K562 (cell line): Measurements from ENCODE around the gene CAMK2G. TPM values are rescaled to one million over a fixed set of nuclear protein-coding genes. Genes with fewer than 3 reads are reported as not detected.

Source experiments
- ATAC-seq: fragments of 200-7000 bp; cut with Tn5 transposase; 3 replicates; pipeline ENCODE4 v1.9.1; 2020; ENCODE audit warnings: moderate library complexity
- BruUV-seq: library from RNA; stranded (reverse); fragments of 400-500 nt; replicated peaks from 2 replicates; lab custom pipeline; 2021; lab: Mats Ljungman, UMichigan
- CTCF ChIA-PET: fragments of 300-600 bp; formaldehyde crosslinking; extraction: SDS; loops from one replicate; lab custom pipeline; 2021; ENCODE audit warnings: low intra/inter-chr PET ratio; lab: Yijun Ruan, JAX
- POLR2A ChIA-PET: fragments of 300-600, 350-650 bp; sonication (Branson Sonifier 250); formaldehyde crosslinking; extraction: SDS; loops from one replicate; lab custom pipeline; 2021; ENCODE audit warnings: antibody characterized with exemption, inconsistent platforms; lab: Yijun Ruan, JAX
- DNase-seq, 4 experiments: peaks; one replicate each; pipeline versions ENCODE4 v3.0.0 to v3.0.0-alpha.2; 2011 to 2018; ENCODE audit warnings: low spot score in 3 of 4, mixed read lengths in 3 of 4; ENCODE audit errors: extremely low read depth in 1 of 4
- FAIRE-seq: peaks from 2 replicates; lab custom pipeline; 2011; peaks lifted over from hg19 to GRCh38; lab: Jason Lieb, UNC
- H2AFZ ChIP-seq: 2 replicates; pipeline ENCODE4 v1.6.0; 2011; ENCODE audit warnings: low read depth, low read length, control low read depth, inconsistent platforms
- H3K27ac ChIP-seq: fragments of 200-600 bp; 3 replicates; pipeline ENCODE4 v1.8.0; 2011; ENCODE audit warnings: low read depth, mild to moderate bottlenecking, control low read depth, inconsistent platforms, low read length, moderate library complexity, mixed read lengths; ENCODE audit errors: extremely low read depth
- H3K27me3 ChIP-seq, 2 experiments: fragments of 300-600 bp in 1 of 2; 2 replicates in 1 of 2; 3 replicates in 1 of 2; pipeline versions ENCODE4 v1.6.0 to v1.8.0; 2011; ENCODE audit warnings: inconsistent platforms in 2 of 2, low read length in 2 of 2, mild to moderate bottlenecking in 1 of 2, mixed read lengths in 1 of 2, moderate library complexity in 1 of 2; ENCODE audit not compliant: control insufficient read depth in 2 of 2, insufficient read depth in 2 of 2
- H3K36me3 ChIP-seq: fragments of 300-600 bp; 3 replicates; pipeline ENCODE4 v1.8.0; 2011; ENCODE audit warnings: mild to moderate bottlenecking, low read length, inconsistent platforms; ENCODE audit not compliant: control insufficient read depth, insufficient read depth
- H3K4me1 ChIP-seq, 2 experiments: fragments of 200-600 bp in 1 of 2; replicated peaks in 1 of 2; 2 replicates in 1 of 2; 3 replicates in 1 of 2; pipeline versions ENCODE4 v1.5.1 to v1.8.0; 2011; ENCODE audit warnings: inconsistent platforms in 2 of 2, low read length in 2 of 2, mild to moderate bottlenecking in 1 of 2, mixed read lengths in 1 of 2, moderate library complexity in 1 of 2; ENCODE audit not compliant: control insufficient read depth in 2 of 2, insufficient read depth in 2 of 2
- H3K4me2 ChIP-seq: 2 replicates; pipeline ENCODE4 v1.6.1; 2011; ENCODE audit warnings: low read length, control low read depth, inconsistent platforms, mixed read lengths; ENCODE audit not compliant: insufficient read depth
- H3K4me3 ChIP-seq: fragments of 200-600 bp; sonication (generic), shearing (Covaris generic); 2 replicates; pipeline ENCODE4 v1.5.1; 2016; ENCODE audit warnings: control low read depth, inconsistent platforms
- H3K79me2 ChIP-seq: fragments of 200-600 bp; 3 replicates; pipeline ENCODE4 v1.8.0; 2011; ENCODE audit warnings: low read length, inconsistent platforms; ENCODE audit not compliant: control insufficient read depth, insufficient read depth
- H3K9ac ChIP-seq, 2 experiments: 2 replicates each; pipeline versions ENCODE4 v1.6.0 to v1.6.1; 2011; ENCODE audit warnings: low read depth in 2 of 2, low read length in 2 of 2, control low read depth in 1 of 2, inconsistent platforms in 1 of 2, mild to moderate bottlenecking in 1 of 2, mixed read lengths in 1 of 2; ENCODE audit not compliant: insufficient read depth in 1 of 2
- H3K9me1 ChIP-seq: one replicate; pipeline ENCODE4 v1.6.0; 2011; ENCODE audit warnings: inconsistent platforms, mild to moderate bottlenecking, low read length, moderate library complexity; ENCODE audit not compliant: control insufficient read depth, insufficient read depth
- H3K9me3 ChIP-seq: replicated peaks from 2 replicates; pipeline ENCODE4 v1.5.1; 2011; ENCODE audit warnings: low read depth, low read length, inconsistent platforms; ENCODE audit not compliant: control insufficient read depth, insufficient read depth
- H4K20me1 ChIP-seq: replicated peaks from 2 replicates; pipeline ENCODE4 v1.6.1; 2011; ENCODE audit warnings: low read length, inconsistent platforms, mixed read lengths; ENCODE audit not compliant: control insufficient read depth, insufficient read depth
- POLR2A ChIP-seq: fragments of 450-650 bp; conservative IDR thresholded peaks from 2 replicates; pipeline ENCODE4 v1.6.1; 2016
- RBFOX2 ChIP-seq: fragments of 200-400 bp; formaldehyde crosslinking; IDR thresholded peaks from 2 replicates; pipeline ENCODE4 v1.6.1; 2017; ENCODE audit warnings: low read depth, mild to moderate bottlenecking, low read length, moderate library complexity
- SIX5 ChIP-seq, 2 experiments: IDR thresholded peaks; 2 replicates each; pipeline ENCODE4 v1.6.1; 2011; ENCODE audit warnings: low read length in 2 of 2, borderline replicate concordance in 1 of 2, low read depth in 1 of 2, mild to moderate bottlenecking in 1 of 2, moderate library complexity in 1 of 2; ENCODE audit not compliant: insufficient read depth in 1 of 2
- WGBS: fragments of 100-300 bp; shearing (Covaris generic); methylation state at CpG from one replicate; pipeline ENCODE4 v1.1.6; 2016; ENCODE audit warnings: low coverage, mixed read lengths; ENCODE audit not compliant: insufficient coverage; ENCODE audit errors: missing lambda C conversion rate; 5-methylcytosine and 5-hydroxymethylcytosine counted together
- in situ Hi-C: fragments of 300-500 bp; cut with MboI; formaldehyde crosslinking; loops from 4 replicates; pipeline ENCODE4 v1.15.0; 2018; ENCODE audit warnings: inconsistent platforms, mixed read lengths
- intact Hi-C: fragments of 100-400 bp; cut with micrococcal nuclease; formaldehyde crosslinking; loops from 2 replicates; pipeline ENCODE4 v1.14.2; 2022
- polyA plus RNA-seq, 8 experiments: library from polyadenylated mRNA; depleted of rRNA in 4 of 8; stranded (reverse) in 5 of 8; unstranded in 3 of 8; fragments of >200 nt; fragmentation: Nextera tagmentation in 2 of 8; fragmentation: Illumina TruSeq in 1 of 8; extraction: Ambion mirVana in 2 of 8; extraction: Trizol in 1 of 8; gene quantifications; 2 replicates each; pipeline versions ENCODE4 v1.2.1 to v1.2.3, GENCODE V29; 2011 to 2014; ENCODE audit warnings: inconsistent platforms in 1 of 8, missing spikeins in 1 of 8
- total RNA-seq, 7 experiments: library from RNA; depleted of rRNA in 6 of 7; stranded (reverse); fragments of >200 nt in 6 of 7; fragmentation: Illumina TruSeq in 2 of 7; extraction: Trizol in 2 of 7; gene quantifications; 2 replicates each; pipeline versions ENCODE4 v1.2.1 to v1.2.3, GENCODE V29; 2011 to 2021; ENCODE audit warnings: low replicate concordance in 1 of 7
- TF ChIP-seq, protein P1 (sequence below): IDR thresholded peaks from 2 replicates; pipeline ENCODE4 v1.6.1; 2011; ENCODE audit not compliant: insufficient read length; ENCODE audit errors: extremely low read depth

CAMK2G gene
- total and polyA plus RNA-seq, 9 of the 15 experiments (the other 6 are each of a cell fraction or from before 2014, with no cell fraction given), result 9.0 to 37.9 (median 32.6) TPM

DNA sequence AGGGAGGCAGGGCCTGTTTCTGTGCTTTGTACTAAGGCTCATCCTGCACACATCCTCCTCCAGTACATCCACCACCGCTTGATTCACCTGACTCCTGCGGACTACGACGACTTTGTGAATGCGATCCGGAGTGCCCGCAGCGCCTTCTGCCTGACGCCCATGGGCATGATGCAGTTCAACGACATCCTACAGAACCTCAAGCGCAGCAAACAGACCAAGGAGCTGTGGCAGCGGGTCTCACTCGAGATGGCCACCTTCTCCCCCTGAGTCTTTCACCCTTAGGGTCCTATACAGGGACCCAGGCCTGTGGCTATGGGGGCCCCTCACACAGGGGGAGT lies 73.1 kb downstream of the CAMK2G start:
- Histone ChIP-seq H3K4me1 (peaks cover 0 to 10% of the 10 kb centered on the region in 2 experiments; a peak in 2 of 5 replicates), H3K36me3 (peaks cover 93% of the 10 kb centered on the region), H4K20me1 (no peaks in the 10 kb centered on the region; the same call in none of the 2 replicates), H2AFZ (no peak overlapping the region), H3K27me3 (no peaks in the 10 kb centered on the region), H3K9me3 (no peaks in the 10 kb centered on the region), H3K79me2 (no peaks in the 10 kb centered on the region), H3K9ac (no peak overlapping the region), H3K27ac (no peak overlapping the region), H3K9me1 (peaks cover 8% of the 10 kb centered on the region), H3K4me2 (no peak overlapping the region), H3K4me3 (no peak overlapping the region)
- in situ Hi-C loops, result no loop called here
- FAIRE-seq (no peak), DNase-seq (no peak), ATAC-seq (peak; percentile 1; the same call in 2 of the 3 replicates)
- TF ChIP-seq POLR2A, result peak; percentile 47; the same call in 1 of the 2 replicates
- TF ChIP-seq, protein P1, sequence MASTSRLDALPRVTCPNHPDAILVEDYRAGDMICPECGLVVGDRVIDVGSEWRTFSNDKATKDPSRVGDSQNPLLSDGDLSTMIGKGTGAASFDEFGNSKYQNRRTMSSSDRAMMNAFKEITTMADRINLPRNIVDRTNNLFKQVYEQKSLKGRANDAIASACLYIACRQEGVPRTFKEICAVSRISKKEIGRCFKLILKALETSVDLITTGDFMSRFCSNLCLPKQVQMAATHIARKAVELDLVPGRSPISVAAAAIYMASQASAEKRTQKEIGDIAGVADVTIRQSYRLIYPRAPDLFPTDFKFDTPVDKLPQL, result no peak
- TF ChIP-seq SIX5 (IDR thresholded peaks at IDR 0.05; ENCODE audit: borderline replicate concordance in 1 of 2, insufficient read depth in 1 of 2, low read depth in 1 of 2, low read length in 2 of 2), result no peak
- peak; percentile 67 for TF ChIP-seq RBFOX2
- 93% methylated on average over 13 of the region's 13 CpGs for WGBS
- no TSS peak for BruUV-seq
- ChIA-PET POLR2A (interaction anchor here (0.9 to 9.0 kb wide), 4 partner anchors 8 to 21 kb away, joined by 4 to 61 read pairs (median 30); partner anchors contain the start of gene ZSWIM8), CTCF (no interaction called here)
- intact Hi-C loops, result no loop called here
